Measurements from ENCODE around the gene CABP1. TPM values are rescaled to one million over a fixed set of nuclear protein-coding genes. Genes with fewer than 3 reads are reported as not detected.

The CABP1 gene
- total RNA-seq, 1 experiment from 2014 or later, result not detected

- no peak for DNase-seq (ENCODE audit: low read depth)
Observed at GRCh38 chr12:120630104-120630892, 10.1 kb upstream of the CABP1 start.

GRCh38 chr12:120631097-120631496 is 9.3 kb upstream of the CABP1 start:
- DNase-seq (ENCODE audit: low read depth), result no peak

GRCh38 chr12:120640861-120641833 is 721 bp downstream of the CABP1 start:
- peak; percentile 45 for DNase-seq (ENCODE audit: low read depth)

GRCh38 chr12:120642121-120642520 is 1.7 kb downstream of the CABP1 start:
- no peak for DNase-seq (ENCODE audit: low read depth)

GRCh38 chr12:120642826-120643225 is 2.4 kb downstream of the CABP1 start:
- DNase-seq (ENCODE audit: low read depth), result no peak

GRCh38 chr12:120643574-120643973 is 3.1 kb downstream of the CABP1 start:
- DNase-seq (ENCODE audit: low read depth), result no peak

- DNase-seq (ENCODE audit: low read depth), result no peak
Observed at GRCh38 chr12:120646044-120646443, 5.6 kb downstream of the CABP1 start.

GRCh38 chr12:120647375-120647755 is 6.9 kb downstream of the CABP1 start:
- no peak for DNase-seq (ENCODE audit: low read depth)

- DNase-seq (ENCODE audit: low read depth), result peak; percentile 19
Observed at GRCh38 chr12:120649442-120650232, 9.2 kb downstream of the CABP1 start.

GRCh38 chr12:120650233-120650690 is 9.8 kb downstream of the CABP1 start:
- no peak for DNase-seq (ENCODE audit: low read depth)

- no peak for DNase-seq (ENCODE audit: low read depth)
Observed at GRCh38 chr12:120651821-120652220, 11.4 kb downstream of the CABP1 start.

- no peak for DNase-seq (ENCODE audit: low read depth)
Observed at GRCh38 chr12:120652656-120653435, 12.4 kb downstream of the CABP1 start.

- no peak for DNase-seq (ENCODE audit: low read depth)
Observed at GRCh38 chr12:120653611-120654010, 13.2 kb downstream of the CABP1 start.

- no peak for DNase-seq (ENCODE audit: low read depth)
Observed at GRCh38 chr12:120654656-120655055, 14.2 kb downstream of the CABP1 start.

GRCh38 chr12:120656008-120656407 is 15.6 kb downstream of the CABP1 start:
- DNase-seq (ENCODE audit: low read depth), result no peak

- DNase-seq (ENCODE audit: low read depth), result no peak
Observed at GRCh38 chr12:120658286-120659150, 18.1 kb downstream of the CABP1 start.

GRCh38 chr12:120659151-120659525 is 18.7 kb downstream of the CABP1 start:
- DNase-seq (ENCODE audit: low read depth), result no peak

GRCh38 chr12:120661432-120661831 is 21.0 kb downstream of the CABP1 start:
- no peak for DNase-seq (ENCODE audit: low read depth)

GRCh38 chr12:120662879-120663278 is 22.5 kb downstream of the CABP1 start:
- no peak for DNase-seq (ENCODE audit: low read depth)

GRCh38 chr12:120663741-120664140 is 23.3 kb downstream of the CABP1 start:
- no peak for DNase-seq (ENCODE audit: low read depth)

Data from RPMI7951 (cell line).